ENCODE measurements around the gene STPG1.

GRCh38 chr1:24353292-24353891 is 60.2 kb downstream of the STPG1 start:
- TF ChIP-seq CTCF (IDR thresholded peaks at IDR 0.05) (no peak), EP300 (IDR thresholded peaks at IDR 0.05) (no peak)
